A549 (cell line): Measurements from ENCODE around the gene STIM2.

Experiments used
- EP300 ChIP-seq, 2 experiments: fragments of >200 bp; sonication (Bioruptor Twin); formaldehyde crosslinking; IDR thresholded peaks; 2 replicates in 1 of 2; 3 replicates in 1 of 2; pipeline ENCODE4 v1.6.1; 2016 to 2017
- MYC ChIP-seq: IDR thresholded peaks from 2 replicates; pipeline ENCODE4 v1.6.1; 2012; ENCODE audit warnings: mild to moderate bottlenecking, inconsistent platforms, low read length, improper control_type of control experiment, borderline replicate concordance
- POLR2A ChIP-seq: IDR thresholded peaks from 2 replicates; pipeline ENCODE4 v1.6.1; 2012; ENCODE audit warnings: mild to moderate bottlenecking, low read length

DNA sequence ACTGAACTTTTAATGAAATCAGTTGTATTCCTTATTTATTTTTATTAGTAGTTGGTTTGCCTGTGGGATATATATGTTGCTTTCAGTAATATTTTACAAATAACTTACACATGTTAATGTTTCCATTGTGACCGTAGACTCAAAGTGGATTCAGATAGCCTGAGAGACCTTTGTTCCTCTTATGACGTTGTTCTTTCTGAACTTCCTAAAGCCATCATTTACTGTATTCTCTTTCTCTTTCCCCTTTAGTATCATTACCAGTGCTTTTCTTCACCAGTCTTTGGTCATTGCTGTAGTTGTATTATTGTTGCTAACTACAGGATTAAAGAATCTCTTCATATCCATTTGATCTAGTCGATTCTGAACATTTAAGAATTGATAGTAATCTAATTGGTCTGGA, 4.3 kb downstream of the STIM2 start:
- TF ChIP-seq POLR2A (no peak), EP300 (IDR thresholded peaks at IDR 0.05) (no peak), MYC (no peak)
